NCI-H2107 (cell line): ENCODE results near the gene MICAL1.
"Not testable (repeated sequence)": the region's sequence is repeated elsewhere in the genome, so short reads cannot be mapped to it uniquely, and the experiment has no call there.

Experiments used
- DNase-seq: peaks from one replicate; lab custom pipeline; 2025; lab: John Stamatoyannopoulos, UW

MICAL1 gene

DNA sequence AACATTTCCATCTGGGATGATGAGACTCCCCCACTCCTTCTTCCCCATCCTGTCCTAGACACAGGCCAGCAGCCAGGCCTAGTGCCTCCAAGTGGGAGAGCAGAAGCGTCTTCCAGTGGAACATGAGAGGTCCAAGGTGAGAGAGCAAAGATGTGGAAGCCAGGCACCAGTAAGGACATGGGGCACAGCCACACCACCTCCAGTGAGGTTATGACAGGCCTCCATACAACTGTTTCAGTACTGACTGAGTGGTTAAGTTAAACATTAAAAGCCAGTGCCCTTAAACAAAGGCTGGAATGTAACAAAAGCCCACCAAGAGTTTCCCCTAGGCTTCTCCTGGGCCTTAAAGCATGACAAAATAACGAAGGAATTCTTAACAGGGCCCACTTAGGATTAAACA is 22.2 kb upstream of the MICAL1 start:
- no peak for DNase-seq

DNA sequence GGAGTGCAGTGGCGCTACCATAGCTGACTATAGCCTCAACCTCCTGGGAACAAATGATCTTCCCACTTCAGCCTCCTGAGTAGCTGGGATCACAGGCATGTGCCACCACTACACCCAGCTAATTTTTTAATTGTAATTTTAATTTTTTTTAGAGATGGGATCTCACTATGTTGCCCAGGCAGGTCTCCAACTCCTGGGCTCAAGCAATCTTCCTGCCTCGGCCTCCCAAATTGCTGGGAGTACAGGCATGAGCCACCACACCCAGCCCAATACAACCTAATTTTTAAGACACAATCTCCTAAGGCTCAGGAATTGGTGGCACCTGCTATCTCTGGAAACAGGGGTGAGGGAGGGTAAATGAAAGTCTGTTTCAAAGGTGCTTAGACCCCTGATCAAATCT is 21.6 kb upstream of the MICAL1 start:
- DNase-seq: no peak

DNA sequence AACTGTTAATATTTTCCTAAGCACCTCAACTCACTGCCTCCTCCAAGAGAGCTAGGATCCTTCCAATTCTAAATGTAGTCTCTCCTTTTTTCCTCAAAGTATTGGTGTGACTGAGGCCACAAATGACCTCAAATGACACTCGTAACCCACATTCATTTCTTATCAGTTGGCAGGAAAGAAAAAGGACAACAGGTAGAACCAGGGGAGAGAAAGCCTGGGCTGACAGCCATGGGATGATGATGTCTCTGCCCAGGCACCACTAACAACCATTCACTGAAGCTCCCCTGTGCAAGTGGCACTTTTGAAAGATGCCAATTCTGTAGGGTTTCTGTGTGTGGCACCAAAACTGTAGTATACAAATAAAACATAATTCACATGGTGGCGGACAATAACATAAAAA is 20.1 kb upstream of the MICAL1 start:
- no peak for DNase-seq

DNA sequence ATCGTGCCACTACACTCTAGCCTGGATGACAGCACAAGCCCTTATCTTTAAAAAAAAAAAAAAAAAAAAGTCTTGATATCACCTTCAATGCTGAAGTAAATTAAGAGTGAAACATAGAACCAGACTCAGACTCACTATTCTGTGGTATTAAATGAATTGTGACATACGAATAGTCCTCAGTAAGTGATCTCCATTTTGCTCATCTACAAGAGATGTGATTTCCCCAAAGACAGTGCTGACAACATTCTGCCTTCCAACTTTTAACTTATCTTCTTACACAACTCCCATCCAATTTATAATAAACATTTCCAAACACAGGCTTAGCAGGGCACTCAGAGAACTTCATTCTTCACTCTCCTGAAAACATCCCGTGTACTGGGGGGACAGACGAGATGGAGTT is 19.4 kb upstream of the MICAL1 start:
- no peak for DNase-seq

DNA sequence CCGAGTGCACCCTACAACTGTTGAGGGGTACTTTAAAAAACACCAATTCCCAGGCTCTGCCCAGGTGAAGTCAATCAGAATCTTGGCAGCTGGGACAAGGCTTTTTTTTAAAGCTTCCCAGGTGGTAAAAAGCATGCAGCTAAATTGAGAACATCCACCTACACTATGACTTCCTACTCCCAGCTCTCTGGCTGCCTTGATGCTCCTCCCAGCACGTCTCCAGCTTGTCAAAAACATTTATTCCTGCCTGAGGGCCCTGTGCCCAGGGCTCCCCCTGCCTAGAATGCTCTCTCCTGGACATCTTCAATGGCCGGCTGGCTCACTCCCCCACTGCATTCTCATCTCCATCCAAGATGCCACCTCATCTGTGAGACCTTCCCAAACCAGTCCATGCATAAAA is 17.5 kb upstream of the MICAL1 start:
- DNase-seq: no peak

DNA sequence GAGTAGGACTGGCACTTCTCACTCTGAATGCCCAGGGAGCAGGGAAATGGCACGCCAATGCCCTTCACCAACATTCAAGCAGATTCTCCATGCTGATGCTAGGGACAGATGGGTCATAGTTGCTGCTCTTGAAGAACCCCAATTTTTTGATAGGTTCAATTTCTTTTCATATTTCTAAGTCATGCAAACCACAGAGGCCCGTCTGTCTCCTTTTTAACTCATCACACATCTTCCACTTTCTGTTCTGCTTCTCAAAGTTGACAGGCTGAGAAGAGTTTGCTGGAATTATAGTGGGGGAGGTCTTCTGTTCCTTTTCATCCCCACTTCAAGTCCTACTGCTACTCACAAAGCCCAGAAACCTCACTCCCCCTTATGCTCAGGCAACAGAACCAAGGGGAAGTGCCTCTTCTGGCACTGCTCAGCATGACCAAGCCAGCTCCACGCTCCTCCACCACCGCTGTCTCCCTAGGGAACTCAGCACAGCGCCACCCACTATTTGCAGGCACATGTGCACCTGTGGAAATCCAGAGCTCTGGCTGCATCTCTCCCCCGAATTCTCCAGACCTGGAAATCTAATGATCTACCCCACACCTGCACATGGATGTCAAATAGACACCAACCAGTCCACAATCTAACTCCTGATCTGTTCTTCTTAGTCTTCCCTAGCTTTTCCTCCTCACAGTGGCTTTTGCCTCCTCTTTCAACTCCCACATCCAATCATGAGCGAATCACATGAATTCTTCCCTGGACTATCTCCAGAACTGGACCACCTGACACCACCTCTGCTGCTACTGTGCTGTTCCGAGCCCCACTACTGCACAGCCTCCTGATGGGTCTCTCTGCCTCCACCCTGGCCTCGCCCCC is 16.8 kb upstream of the MICAL1 start:
- peak; percentile 31 for DNase-seq

DNA sequence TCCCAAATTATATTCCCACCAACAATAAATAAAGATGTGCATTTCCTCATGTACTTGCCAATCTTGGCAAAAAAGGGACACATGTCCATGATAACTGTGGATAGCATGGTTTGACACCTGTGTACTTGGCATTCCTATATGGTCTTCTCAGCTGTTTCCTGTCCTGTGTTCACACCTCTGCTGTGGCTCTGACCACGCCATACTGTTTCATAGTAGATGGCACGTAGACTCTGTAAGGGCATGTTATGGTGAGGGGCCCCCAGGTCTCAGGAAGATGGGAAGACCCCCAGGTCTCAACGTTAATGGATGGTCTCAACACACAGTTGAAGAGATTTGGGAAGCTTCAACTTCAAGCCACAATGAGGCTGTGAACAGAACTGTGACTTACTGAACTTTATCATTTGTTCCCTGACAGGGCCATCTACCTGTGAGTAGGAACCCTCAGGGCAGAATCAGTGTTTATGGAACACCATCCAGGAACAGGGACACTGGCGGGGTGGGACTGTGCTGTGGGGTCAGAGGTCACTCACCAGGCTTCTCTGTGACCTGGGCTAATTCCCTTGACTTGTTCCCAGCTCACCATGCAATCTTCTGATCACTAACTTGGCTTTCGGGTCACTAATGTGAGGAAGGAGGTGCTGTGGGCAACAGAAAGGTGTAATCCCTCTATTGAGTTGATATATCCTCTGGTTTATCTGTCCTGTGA is 15.7 kb upstream of the MICAL1 start:
- no peak for DNase-seq

DNA sequence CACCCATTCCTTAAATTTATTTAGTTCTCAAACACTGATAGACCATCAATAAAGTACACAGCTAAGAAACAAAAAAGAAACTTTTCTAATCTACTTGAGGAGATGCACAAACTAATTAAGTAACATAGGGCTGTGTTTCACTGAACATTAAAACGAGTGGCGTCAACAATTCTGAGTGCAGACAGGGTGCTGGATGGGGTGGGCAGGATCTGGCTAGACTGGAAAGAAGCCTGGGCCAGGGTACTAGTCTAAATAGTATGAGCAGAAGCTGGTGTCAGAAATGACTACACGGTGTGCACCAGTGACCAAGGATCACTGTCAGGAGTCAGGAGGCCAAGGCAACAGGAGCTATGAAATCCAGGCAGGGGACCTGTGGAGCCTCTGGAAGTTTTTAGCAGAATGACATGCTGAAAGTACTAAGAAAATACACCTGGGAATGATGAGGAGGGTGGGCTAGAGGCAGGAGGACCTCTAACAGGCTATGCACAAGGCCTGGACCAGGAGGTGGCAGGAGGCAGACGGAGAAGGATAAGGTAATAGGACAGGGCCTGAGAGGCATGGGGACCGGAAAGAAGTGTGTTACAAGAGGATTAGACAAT is 14.1 kb upstream of the MICAL1 start:
- no peak for DNase-seq

DNA sequence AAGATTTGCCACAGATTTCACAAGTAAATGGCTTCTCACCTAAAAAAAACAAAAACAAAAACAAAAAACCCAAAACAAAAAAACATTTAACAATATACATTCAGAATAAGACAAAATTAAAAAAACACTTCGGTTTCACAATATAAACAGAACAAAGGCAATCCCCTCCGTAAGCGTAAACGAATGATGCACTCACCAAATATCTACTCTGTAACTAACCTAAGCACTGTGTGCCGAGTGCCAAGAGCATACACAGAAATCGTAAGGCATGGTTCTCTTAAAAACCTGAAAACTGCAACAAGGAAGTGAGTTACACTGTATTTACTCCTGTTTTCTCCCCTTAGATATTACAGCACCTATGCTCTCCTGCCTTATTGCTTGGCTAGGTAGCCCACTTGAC is 12.1 kb upstream of the MICAL1 start:
- DNase-seq: no peak

DNA sequence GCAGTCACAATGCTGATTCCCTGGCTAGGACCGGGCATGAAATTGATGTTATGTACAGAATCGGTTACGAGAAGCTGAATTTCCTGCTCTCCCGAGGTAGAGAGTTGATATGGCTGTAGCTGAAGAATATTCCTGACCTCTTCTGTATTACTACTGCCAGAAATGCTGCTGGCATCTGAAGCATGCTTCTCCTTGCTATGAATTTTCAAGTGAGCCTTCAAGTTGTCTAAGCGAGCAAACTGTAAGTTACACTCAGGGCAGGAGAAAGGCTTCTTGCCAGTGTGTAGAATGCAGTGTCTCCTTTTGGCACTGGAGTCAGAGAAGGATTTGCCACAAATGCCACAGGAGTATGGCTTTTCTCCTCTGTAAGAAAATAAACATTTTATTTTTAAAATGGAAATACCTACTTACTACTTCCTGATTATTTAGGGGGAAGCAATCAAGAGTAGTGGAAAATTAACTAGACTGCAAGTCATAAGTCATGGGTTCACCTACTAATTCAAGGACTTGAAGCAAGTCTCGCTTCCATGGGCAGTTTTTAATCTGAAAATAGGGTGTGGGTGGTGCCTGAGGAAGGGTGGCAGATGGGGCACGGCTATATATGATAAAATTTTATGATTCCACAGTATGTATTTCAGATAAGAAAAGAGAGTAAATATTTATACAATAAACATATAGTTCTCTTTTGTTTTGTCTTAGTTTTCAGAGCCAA is 10.8 kb upstream of the MICAL1 start:
- no peak for DNase-seq

DNA sequence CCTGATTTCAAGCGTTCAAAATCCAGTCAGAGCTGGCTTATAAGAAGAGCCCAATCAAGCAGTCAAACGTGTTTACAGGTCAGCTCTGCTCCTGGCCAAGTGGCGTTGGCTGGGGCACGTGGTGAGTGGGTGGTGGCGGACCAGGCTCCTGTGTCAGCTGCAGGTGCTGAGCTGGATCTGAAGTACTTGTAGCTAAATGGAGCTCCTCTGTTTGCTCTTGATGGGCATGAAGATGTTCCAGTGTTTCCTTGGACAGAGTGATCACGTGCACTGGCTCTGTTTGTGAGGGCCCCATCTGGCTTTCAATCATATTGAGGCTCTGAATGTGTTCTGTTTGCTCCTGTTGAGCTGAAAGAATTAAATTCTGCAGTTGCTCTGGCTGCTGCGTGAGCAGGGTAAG is 10.2 kb upstream of the MICAL1 start:
- DNase-seq: peak; percentile 50

DNA sequence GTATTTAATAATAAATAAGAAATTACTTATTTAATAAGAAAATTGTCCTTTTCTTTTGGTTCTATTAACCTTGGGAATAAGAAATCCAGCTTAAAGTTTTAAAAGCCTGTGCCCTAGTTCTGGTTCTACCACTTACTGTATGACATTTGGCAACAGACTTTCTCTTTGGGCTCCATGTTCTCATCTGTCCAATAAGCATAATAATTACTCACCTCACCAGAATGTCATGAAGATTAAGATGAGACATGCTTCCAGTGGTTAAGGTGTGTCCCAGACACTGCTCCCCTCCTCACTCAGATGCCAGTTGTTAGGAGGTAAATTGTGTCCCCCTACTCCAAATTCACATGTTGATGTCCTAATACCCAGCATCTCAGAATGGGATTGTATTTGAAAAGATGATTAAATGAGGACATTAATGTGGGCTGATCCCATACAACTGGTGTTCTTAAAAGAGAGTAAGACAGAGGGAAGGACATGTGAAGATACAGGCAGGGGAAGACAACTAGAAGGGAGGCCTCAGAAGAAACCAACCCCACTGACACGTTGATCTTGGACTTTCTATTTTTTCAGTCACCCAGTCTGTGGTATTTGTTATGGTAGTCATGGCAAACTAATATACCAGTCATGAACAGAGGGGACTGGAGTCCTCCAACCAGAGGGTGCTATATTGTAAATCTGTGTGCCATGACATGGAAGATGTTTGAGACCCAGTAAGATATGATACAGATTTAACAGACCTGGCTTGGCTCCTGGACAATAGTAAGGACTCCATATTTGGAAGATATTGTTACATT is 6.4 kb upstream of the MICAL1 start:
- DNase-seq: no peak

DNA sequence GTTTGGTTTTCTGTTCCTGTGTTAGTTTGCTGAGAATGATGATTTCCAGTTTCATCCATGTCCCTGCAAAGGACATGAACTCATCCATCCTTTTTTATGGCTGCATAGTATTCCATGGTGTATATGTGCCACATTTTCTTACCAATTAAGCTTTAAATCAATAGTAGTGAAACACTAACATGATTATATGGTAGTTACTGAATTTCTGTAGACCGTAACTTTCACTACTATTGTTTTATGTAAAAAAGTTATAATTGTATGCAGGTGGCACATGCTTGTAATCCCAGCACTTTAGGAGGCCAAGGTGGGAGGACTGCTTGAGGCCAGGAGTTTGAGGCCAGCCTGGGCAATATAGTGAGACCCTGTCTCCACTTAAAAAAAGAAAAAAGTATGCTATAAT is 5.6 kb upstream of the MICAL1 start:
- DNase-seq: not testable (repeated sequence)

DNA sequence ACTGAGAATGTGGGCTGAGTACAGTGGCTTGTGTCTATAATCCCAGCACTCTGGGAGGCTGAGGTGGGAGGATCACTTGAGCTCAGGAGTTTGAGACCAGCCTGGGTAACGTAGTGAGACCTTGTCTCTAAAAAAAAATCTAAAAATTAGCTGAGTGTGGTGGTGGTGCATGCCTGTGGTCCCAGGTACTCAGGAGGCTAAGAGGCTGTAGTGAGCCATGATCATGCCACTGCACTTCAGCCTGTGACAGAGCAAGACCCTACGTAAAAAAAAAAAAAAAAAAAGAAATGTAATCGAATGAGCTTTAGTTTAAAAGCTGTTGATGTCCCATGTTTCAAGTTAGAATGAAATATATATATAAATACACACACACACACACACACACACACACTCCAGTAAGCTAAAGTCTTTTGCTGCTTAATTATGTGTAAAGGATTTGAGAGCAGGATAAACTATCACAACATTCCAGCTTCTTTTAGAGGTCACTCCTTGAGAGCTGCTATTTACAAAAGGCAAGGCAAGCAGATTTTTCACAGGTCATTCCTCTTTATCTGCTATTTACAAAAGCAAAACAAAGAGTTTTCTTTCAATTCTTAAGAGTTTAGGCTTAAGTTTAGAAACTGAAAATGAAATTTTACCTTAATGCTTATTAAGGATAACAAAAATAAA is 4.7 kb upstream of the MICAL1 start:
- no peak for DNase-seq

DNA sequence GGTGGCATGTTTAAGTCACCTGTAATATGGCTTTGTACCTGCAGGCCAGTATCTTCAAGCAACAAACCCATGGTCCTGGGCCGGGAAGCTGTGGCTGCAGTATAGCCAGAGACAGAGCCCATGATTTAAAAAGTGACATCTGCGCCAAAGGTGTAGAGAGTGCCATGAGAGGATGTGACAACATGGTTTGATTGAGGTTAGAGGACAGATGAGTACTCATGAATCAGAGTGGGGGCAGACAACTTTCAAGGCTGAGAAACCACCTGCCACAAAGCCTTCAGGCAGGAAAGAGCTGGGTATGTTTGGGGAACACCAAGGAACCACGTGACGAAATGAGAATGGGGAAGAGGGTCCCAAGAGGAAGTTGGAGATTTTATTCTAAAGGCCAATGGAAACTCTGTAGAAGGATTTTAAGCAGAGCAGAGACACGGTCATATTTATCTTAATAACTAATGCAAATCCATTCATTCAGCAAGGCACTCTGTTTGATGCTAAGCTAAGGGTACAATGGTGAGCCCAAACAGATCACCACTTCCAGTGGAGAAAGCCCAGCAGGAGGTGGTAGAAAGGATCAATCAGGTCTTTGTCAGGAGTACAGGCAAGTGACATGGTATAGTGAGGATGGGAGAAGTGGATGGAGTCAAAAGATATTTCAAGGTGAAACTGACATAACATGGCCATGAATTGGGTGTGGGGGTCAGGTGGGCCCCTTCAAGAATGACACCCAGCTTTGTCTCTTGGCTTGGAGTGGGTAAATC is 3.4 kb upstream of the MICAL1 start:
- DNase-seq: no peak

DNA sequence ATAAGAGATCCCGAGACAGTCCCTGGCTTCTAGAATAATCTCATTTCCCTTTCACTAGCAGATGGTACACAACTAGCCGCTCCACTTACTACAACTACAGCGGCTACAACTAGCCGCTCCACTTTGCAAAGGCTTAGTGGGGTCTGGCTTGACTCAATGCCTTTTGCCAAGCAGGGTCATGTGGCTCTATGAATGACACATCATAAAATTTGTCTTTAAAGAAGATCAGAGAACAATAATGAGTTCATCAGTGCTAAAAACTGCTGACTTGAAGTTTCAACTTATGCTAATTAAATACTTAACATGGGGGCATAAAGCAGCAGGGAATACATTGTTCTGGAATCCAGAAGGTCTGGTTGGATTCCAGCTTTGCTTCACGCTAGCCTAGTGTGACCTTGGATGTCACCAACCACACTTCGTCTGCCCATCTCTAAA is 2.0 kb upstream of the MICAL1 start:
- no peak for DNase-seq

DNA sequence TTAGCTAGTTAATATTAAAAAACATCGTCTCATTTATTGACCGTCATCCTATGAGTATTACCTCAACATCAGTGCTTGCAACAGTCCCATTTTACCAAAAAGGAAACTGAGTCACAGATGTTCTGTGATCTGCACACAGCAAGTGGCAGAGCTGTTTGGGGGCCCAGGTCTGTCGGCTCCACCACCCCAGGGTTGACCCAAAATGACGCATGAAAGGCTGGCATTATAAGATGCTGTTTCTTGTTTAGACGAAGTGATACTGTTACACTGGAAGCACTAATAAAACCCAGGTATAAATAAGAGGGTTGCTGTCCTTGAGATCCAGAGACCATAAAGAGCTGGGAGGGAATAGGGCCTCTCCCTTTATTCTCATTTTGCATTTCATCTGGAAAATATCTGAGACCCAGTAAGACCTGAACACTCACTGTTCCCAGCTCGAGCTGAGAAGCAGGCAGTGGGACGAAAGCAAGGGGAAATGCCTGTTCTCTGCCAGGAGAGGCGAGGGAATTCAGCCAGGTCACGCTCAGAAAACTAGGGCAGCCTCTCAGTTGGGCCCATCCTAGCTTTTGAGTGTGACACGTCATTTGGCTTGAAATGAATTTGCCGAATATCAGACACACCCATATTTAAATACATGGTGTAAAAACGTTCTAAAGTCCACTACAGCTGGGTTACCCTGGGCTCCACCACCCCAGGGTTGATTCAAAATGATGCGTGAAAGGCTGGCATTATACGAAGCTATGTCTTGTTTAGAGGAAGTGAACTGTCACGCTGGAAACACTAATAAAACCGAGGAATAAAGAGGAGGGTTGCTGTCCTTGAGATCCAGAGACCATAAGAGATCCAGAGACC is 1.4 kb upstream of the MICAL1 start:
- DNase-seq: no peak

DNA sequence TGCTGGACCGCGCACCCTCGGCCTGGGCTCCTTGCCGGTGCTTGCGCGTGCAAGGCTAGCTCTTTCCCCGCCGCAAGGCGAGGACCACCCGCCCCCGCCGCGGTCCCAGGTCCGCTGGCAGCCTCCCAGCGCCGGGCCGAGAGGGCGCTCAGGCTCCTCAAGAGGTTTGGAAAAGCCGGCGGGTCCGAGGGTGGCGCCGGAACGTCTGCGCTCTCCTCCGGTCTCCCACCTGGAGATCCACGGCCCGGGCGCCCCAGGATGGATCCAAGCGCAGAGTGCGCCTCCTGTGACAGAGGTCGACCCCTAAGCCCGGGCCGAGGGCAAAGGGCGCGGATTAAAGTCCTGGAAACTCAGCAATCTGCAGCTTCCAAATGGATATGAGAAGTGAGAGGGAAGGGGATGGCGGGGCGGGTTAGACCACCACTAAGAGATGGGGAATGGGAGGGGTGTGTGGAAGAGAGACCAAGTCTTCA is 575 bp upstream of the MICAL1 start:
- DNase-seq: no peak
